MCF 10A (cell line): Measurements from ENCODE around the gene SNX30. TPM values are rescaled to one million over a fixed set of nuclear protein-coding genes. Genes with fewer than 3 reads are reported as not detected.

Source experiments
- Bru-seq: library from RNA; stranded (reverse); fragments of 400-500 nt; gene quantifications from one replicate; lab custom pipeline; 2021; lab: Mats Ljungman, UMichigan
- BruChase-seq, 2 experiments: library from RNA; stranded (reverse); fragments of 400-500 nt; gene quantifications; one replicate each; lab custom pipeline; 2021; lab: Mats Ljungman, UMichigan
- BruUV-seq: library from RNA; stranded (reverse); fragments of 400-500 nt; replicated peaks from 2 replicates; lab custom pipeline; 2021; lab: Mats Ljungman, UMichigan
- CTCF ChIA-PET: fragments of 300-600 bp; sonication (Branson Sonifier 250); formaldehyde crosslinking; extraction: SDS; loops from one replicate; lab custom pipeline; 2021; ENCODE audit warnings: antibody characterized with exemption, inconsistent platforms; lab: Yijun Ruan, JAX
- POLR2A ChIA-PET: fragments of 300-600, 350-650 bp; sonication (Branson Sonifier 250); formaldehyde crosslinking; extraction: SDS; loops from one replicate; lab custom pipeline; 2020; ENCODE audit warnings: antibody characterized with exemption, inconsistent platforms; lab: Yijun Ruan, JAX
- DNase-seq: peaks from one replicate; pipeline ENCODE4 v3.0.0-alpha.2; 2018; ENCODE audit not compliant: unreplicated experiment
- H3K27ac Mint-ChIP-seq: one replicate; pipeline ENCODE4 v1.8.0; 2022; ENCODE audit warnings: mild to moderate bottlenecking, low read depth, mixed read lengths; ENCODE audit not compliant: unreplicated experiment
- H3K27me3 Mint-ChIP-seq: one replicate; pipeline ENCODE4 v1.8.0; 2022; ENCODE audit warnings: mixed read lengths; ENCODE audit not compliant: insufficient read depth, unreplicated experiment
- H3K36me3 Mint-ChIP-seq: one replicate; pipeline ENCODE4 v1.8.0; 2022; ENCODE audit warnings: mild to moderate bottlenecking, moderate library complexity, mixed read lengths; ENCODE audit not compliant: insufficient read depth, unreplicated experiment
- H3K4me1 Mint-ChIP-seq: one replicate; pipeline ENCODE4 v1.8.0; 2022; ENCODE audit warnings: mixed read lengths; ENCODE audit not compliant: insufficient read depth, unreplicated experiment
- H3K4me3 Mint-ChIP-seq: one replicate; pipeline ENCODE4 v1.8.0; 2022; ENCODE audit warnings: mild to moderate bottlenecking, moderate library complexity, mixed read lengths; ENCODE audit not compliant: unreplicated experiment
- H3K9me3 Mint-ChIP-seq: one replicate; pipeline ENCODE4 v1.8.0; 2022; ENCODE audit warnings: mixed read lengths; ENCODE audit not compliant: unreplicated experiment
- CTCF ChIP-seq: fragments of 200-600 bp; IDR thresholded peaks from one replicate; pipeline ENCODE4 v1.8.0; 2022; ENCODE audit warnings: antibody characterized with exemption, mild to moderate bottlenecking; ENCODE audit not compliant: unreplicated experiment
- intact Hi-C: fragments of 100-400 bp; cut with micrococcal nuclease; formaldehyde crosslinking; loops from 2 replicates; pipeline ENCODE4 v1.14.1; 2022
- long read RNA-seq: library from polyadenylated mRNA; stranded (forward); transcript quantifications from one replicate; pipeline ENCODE4 v2.0.0, GENCODE V29; 2022
- total RNA-seq: library from RNA; stranded (reverse); gene quantifications from 2 replicates; pipeline ENCODE4 v1.2.3, GENCODE V29; 2022

SNX30 gene, protein sequence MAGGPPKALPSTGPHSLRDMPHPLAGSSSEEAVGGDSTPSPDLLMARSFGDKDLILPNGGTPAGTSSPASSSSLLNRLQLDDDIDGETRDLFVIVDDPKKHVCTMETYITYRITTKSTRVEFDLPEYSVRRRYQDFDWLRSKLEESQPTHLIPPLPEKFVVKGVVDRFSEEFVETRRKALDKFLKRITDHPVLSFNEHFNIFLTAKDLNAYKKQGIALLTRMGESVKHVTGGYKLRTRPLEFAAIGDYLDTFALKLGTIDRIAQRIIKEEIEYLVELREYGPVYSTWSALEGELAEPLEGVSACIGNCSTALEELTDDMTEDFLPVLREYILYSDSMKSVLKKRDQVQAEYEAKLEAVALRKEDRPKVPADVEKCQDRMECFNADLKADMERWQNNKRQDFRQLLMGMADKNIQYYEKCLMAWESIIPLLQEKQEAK
- total RNA-seq (9.0 and 9.6 TPM in 2 replicates), Bru-seq, nascent RNA (percentile 53 among the genes with signal in this experiment), BruChase-seq, experiment 1, labeled RNA remaining after a 6-hour chase (percentile 66 among the genes with signal in this experiment), BruChase-seq, experiment 2, labeled RNA remaining after a 2-hour chase (percentile 54 among the genes with signal in this experiment)
- long read RNA-seq, partial matches to known transcripts = 0 of 6 reads
- long read RNA-seq, other reads (novel, unspliced or antisense) = 6 of 6 reads

DNA sequence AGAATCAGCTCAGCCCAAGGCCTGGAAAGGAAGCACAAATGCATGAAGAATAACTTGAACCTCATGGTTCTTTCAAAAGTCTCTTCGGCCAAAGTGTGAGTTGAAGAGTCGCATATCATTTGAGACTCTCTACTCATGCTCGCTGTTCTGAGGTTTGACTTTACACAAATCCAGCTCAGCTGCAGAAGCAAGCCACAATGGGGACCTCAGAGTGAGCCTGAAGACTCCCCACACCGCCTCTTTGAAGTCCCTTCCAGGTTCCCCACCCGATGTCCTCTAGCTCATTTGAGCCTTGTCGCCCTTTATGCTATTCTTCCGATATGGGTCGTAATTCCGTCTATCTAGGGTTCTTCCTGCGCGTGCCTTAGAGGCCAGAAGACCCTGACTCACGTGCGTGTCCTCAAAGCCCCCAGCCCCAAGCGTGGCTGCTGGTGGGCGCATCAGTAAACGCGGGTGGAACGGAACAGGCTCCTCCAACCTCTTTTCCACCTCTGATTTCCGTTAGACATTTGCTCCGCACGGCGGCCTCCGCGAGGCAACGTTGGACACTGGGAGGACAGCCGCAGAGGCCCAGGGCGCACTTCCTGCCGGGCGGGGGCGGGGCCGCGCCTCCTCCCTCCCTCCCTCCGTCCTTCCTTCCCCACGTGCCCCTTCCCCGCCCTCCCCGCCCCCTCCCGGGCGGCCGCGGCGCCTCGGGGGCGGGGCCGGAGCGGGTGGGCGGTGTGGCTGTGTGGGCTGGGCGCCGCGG lies at the start of gene SNX30:
Gene SNX30 (plus strand): TSS at position 745 of the 748 bp plus-strand sequence. CDS start 242 bp downstream, outside the sequence.
- intact Hi-C loops = loop anchor here (2.0 kb wide), 2 partner anchors 33 to 71 kb away; no protein-coding TSS in a partner anchor
- peaks cover 22% of the 10 kb centered on the region for H3K4me1 Mint-ChIP-seq
- DNase-seq = peak; percentile 90
- peak within 1 kb of the TSS; percentile 98 for H3K27ac Mint-ChIP-seq
- no peaks in the 10 kb centered on the region for H3K36me3 Mint-ChIP-seq
- H3K27me3 Mint-ChIP-seq = no peaks in the 10 kb centered on the region
- TF ChIP-seq CTCF = no peak
- peak within 1 kb of the TSS; percentile 98 for H3K4me3 Mint-ChIP-seq
- CTCF ChIA-PET = interaction anchor here (0.6 to 2.9 kb wide), 6 partner anchors 16 to 366 kb away, joined by 3 to 11 read pairs (median 4); no protein-coding TSS in a partner anchor
- H3K9me3 Mint-ChIP-seq = no peaks in the 10 kb centered on the region
- POLR2A ChIA-PET = interaction anchor here (0.6 to 3.2 kb wide), 9 partner anchors 32 to 1099 kb away, joined by 3 to 46 read pairs (median 4); partner anchors contain the start of genes HSDL2, INIP, KIAA1958 and PTBP3
- BruUV-seq = TSS peak; percentile 70

GRCh38 chr9:112703304-112703703 lies 47.3 kb upstream of the SNX30 start:
- ChIA-PET POLR2A (interaction anchor here (0.8 to 1.8 kb wide), 2 partner anchors 14 to 217 kb away, joined by 3 to 4 read pairs; no protein-coding TSS in a partner anchor), CTCF (no interaction called here)
- H3K36me3 Mint-ChIP-seq = peaks cover 19% of the 10 kb centered on the region
- BruUV-seq = no TSS peak
- peaks cover 11% of the 10 kb centered on the region for H3K4me1 Mint-ChIP-seq
- TF ChIP-seq CTCF = no peak
- intact Hi-C loops = no loop called here
- no peaks in the 10 kb centered on the region for H3K27me3 Mint-ChIP-seq
- no peaks in the 10 kb centered on the region for H3K9me3 Mint-ChIP-seq
- no peak overlapping the region for H3K27ac Mint-ChIP-seq
- no peak overlapping the region for H3K4me3 Mint-ChIP-seq
- DNase-seq = no peak

DNA sequence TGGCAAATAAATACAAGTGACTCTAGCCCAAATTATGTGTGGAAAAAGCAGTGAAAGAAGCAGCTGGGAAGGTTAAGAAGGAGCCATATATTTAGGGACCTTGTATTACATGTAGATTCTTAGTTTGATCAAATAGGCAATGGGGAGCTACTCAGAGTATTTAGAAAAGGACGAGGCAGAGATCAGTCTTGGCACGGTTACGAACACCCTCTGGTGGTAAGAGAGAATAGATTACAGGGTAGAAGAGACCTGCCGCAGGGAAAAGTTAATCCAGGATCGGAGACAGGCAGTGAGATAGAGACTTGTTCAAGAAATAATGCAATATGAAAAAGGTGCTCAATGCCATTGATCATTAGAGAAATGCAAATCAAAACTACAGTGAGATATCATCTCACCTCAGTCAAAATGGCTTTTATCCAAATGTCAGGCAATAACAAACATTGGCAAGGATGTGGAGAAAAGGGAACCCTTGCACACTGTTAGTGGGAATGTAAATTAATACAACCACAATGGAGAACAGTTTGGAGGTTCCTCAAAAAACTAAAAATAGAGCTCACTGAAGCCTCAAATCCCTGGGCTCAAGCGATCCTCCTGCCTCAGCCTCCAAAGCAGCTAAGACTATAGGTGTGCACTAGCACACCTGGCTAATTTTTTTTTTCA lies 44.7 kb upstream of the SNX30 start:
- no peaks in the 10 kb centered on the region for H3K9me3 Mint-ChIP-seq
- peak; percentile 27 for DNase-seq
- H3K27me3 Mint-ChIP-seq = no peaks in the 10 kb centered on the region
- peaks cover 11% of the 10 kb centered on the region for H3K4me1 Mint-ChIP-seq
- CTCF ChIA-PET = interaction anchor here (0.7 to 1.6 kb wide), 3 partner anchors 114 to 289 kb away, joined by 3 to 5 read pairs (median 3); no protein-coding TSS in a partner anchor
- H3K36me3 Mint-ChIP-seq = peaks cover 25% of the 10 kb centered on the region
- no TSS peak for BruUV-seq
- no peak overlapping the region for H3K27ac Mint-ChIP-seq
- POLR2A ChIA-PET = no interaction called here
- intact Hi-C loops = no loop called here
- no peak overlapping the region for H3K4me3 Mint-ChIP-seq
- no peak for TF ChIP-seq CTCF
